HUES64 (cell line): ENCODE measurements around the gene DNAH9.

ENCODE experiments used
- H3K27ac ChIP-seq: 2 replicates; pipeline ENCODE4 v1.7.0; 2013; ENCODE audit warnings: low read depth, low read length, inconsistent platforms
- H3K27me3 ChIP-seq: 2 replicates; pipeline ENCODE4 v1.6.1; 2013; ENCODE audit warnings: mild to moderate bottlenecking, low read length; ENCODE audit not compliant: insufficient read depth
- H3K36me3 ChIP-seq: 2 replicates; pipeline ENCODE4 v1.6.1; 2013; ENCODE audit warnings: mild to moderate bottlenecking, low read length; ENCODE audit not compliant: insufficient read depth
- H3K4me1 ChIP-seq: 2 replicates; pipeline ENCODE4 v1.6.1; 2013; ENCODE audit warnings: mild to moderate bottlenecking, low read length, moderate library complexity; ENCODE audit not compliant: insufficient read depth
- H3K4me3 ChIP-seq: 2 replicates; pipeline ENCODE4 v1.5.1; 2013; ENCODE audit warnings: mild to moderate bottlenecking, low read length, moderate library complexity
- H3K9ac ChIP-seq: 2 replicates; pipeline ENCODE4 v1.6.1; 2013; ENCODE audit warnings: mild to moderate bottlenecking, low read depth, low read length
- H3K9me3 ChIP-seq: 2 replicates; pipeline ENCODE4 v1.6.1; 2013; ENCODE audit warnings: low read depth, low read length; ENCODE audit not compliant: insufficient read depth
- WGBS: fragments of 150-250, 120-280 bp; methylation state at CpG from one replicate; pipeline ENCODE4 v1.1.7; 2013; ENCODE audit warnings: missing lambda C conversion rate; 5-methylcytosine and 5-hydroxymethylcytosine counted together

Gene DNAH9

GRCh38 chr17:11848330-11848729 lies 250.1 kb downstream of the DNAH9 start:
- Histone ChIP-seq H3K4me1 (peaks cover 4% of the 10 kb centered on the region), H3K36me3 (no peaks in the 10 kb centered on the region), H3K9me3 (no peaks in the 10 kb centered on the region), H3K4me3 (no peak overlapping the region), H3K9ac (no peak overlapping the region), H3K27ac (no peak overlapping the region), H3K27me3 (no peaks in the 10 kb centered on the region)
- 75% methylated on average over 2 of the region's 2 CpGs for WGBS

GRCh38 chr17:11852231-11852630 lies 254.0 kb downstream of the DNAH9 start:
- H3K27me3 ChIP-seq: no peaks in the 10 kb centered on the region
- peaks cover 23% of the 10 kb centered on the region for H3K4me1 ChIP-seq
- 81% methylated on average over 4 of the region's 4 CpGs for WGBS
- no peaks in the 10 kb centered on the region for H3K9me3 ChIP-seq
- H3K9ac ChIP-seq: no peak overlapping the region
- H3K36me3 ChIP-seq: no peaks in the 10 kb centered on the region
- no peak overlapping the region for H3K27ac ChIP-seq
- no peak overlapping the region for H3K4me3 ChIP-seq

DNA sequence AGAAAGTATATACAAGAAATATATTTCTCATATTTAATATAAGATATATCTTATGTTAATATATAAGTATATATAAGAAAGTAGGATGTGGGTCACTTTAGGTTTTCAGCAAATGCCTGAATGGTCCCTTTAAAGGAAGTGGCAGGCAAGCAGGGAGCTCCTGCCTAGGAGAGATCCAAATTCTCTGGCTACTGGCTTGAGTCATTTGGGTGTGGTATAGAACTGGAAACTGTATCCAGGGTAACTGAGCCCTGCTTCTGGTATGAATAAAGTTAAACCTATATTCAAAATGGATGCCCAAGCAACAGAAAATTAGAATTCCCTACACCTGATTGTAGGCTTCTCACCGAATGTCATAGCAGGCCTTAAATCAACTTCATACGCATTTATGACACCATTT lies 254.6 kb downstream of the DNAH9 start:
- Histone ChIP-seq H3K36me3 (no peaks in the 10 kb centered on the region), H3K9me3 (no peaks in the 10 kb centered on the region), H3K27ac (no peak overlapping the region), H3K4me1 (peaks cover 23% of the 10 kb centered on the region), H3K27me3 (no peaks in the 10 kb centered on the region), H3K9ac (no peak overlapping the region), H3K4me3 (no peak overlapping the region)
- whole genome bisulfite sequencing: 88% methylated on average over 2 of the region's 2 CpGs

DNA sequence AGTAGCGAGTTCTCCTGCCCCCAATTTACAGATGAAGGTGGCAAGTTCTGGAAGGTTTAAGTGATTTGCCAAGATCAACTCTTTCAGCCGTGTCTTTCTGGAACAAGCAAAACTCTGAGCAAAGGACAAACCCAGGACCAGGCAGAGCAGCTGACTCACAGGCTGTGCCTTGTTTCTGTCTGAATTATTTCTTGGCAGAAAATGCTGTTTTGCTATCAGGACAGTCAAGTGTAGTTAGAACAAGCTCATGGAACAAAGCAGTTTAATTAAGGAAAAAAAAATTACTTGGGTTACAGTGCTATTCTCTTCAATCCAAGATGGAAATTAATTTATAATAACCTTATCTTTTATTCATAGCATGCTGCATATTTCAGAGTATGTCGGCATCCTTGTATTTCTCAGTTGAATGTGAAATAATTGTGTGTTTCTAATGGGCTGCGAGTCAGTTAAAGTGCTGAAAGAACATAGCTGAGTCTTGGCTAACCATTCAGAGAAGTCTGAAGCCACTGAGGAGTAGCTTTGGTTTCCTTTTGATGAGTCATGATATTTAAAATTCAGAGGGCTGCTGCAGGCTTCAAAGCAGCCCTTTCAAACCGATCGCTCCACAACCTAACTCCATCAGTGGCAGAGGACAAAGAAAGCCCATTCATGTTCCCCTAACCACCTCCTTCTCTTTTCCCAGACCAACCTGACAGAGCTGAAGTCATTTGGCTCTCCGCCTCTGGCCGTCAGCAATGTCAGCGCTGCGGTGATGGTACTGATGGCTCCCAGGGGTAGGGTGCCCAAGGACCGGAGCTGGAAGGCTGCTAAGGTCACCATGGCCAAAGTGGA lies 255.3 kb downstream of the DNAH9 start:
- Histone ChIP-seq H3K9me3 (no peaks in the 10 kb centered on the region), H3K4me1 (peaks cover 23% of the 10 kb centered on the region), H3K9ac (no peak overlapping the region), H3K4me3 (no peak overlapping the region), H3K27me3 (no peaks in the 10 kb centered on the region), H3K27ac (peak overlapping the region; percentile 28; the same call in 1 of the 2 replicates), H3K36me3 (no peaks in the 10 kb centered on the region)
- 71% methylated on average over 11 of the region's 11 CpGs for WGBS

GRCh38 chr17:11855306-11855705 lies 257.0 kb downstream of the DNAH9 start:
- Histone ChIP-seq H3K9me3 (no peaks in the 10 kb centered on the region), H3K4me3 (no peak overlapping the region), H3K36me3 (no peaks in the 10 kb centered on the region), H3K9ac (no peak overlapping the region), H3K4me1 (peaks cover 23% of the 10 kb centered on the region), H3K27me3 (no peaks in the 10 kb centered on the region), H3K27ac (no peak overlapping the region)
- 72% methylated on average over 1 of the region's 1 CpG for WGBS

GRCh38 chr17:11857006-11857405 lies 258.7 kb downstream of the DNAH9 start:
- peaks cover 23% of the 10 kb centered on the region for H3K4me1 ChIP-seq
- no peak overlapping the region for H3K4me3 ChIP-seq
- no peaks in the 10 kb centered on the region for H3K36me3 ChIP-seq
- H3K27me3 ChIP-seq: no peaks in the 10 kb centered on the region
- H3K27ac ChIP-seq: no peak overlapping the region
- WGBS: 94% methylated on average over 4 of the region's 4 CpGs
- H3K9me3 ChIP-seq: no peaks in the 10 kb centered on the region
- no peak overlapping the region for H3K9ac ChIP-seq

- Histone ChIP-seq H3K4me1 (no peaks in the 10 kb centered on the region), H3K36me3 (no peaks in the 10 kb centered on the region), H3K9ac (no peak overlapping the region), H3K27ac (no peak overlapping the region), H3K4me3 (no peak overlapping the region), H3K27me3 (no peaks in the 10 kb centered on the region), H3K9me3 (peaks cover 27% of the 10 kb centered on the region)
- 88% methylated on average over 7 of the region's 8 CpGs for WGBS
These were observed 271.6 kb downstream of the DNAH9 start for GRCh38 chr17:11869680-11870394.

- no peaks in the 10 kb centered on the region for H3K27me3 ChIP-seq
- H3K4me1 ChIP-seq: no peaks in the 10 kb centered on the region
- no peaks in the 10 kb centered on the region for H3K36me3 ChIP-seq
- no peak overlapping the region for H3K4me3 ChIP-seq
- H3K27ac ChIP-seq: no peak overlapping the region
- H3K9me3 ChIP-seq: peaks cover 27% of the 10 kb centered on the region
- WGBS: 79% methylated on average over 10 of the region's 10 CpGs
- H3K9ac ChIP-seq: no peak overlapping the region
These were observed 273.5 kb downstream of the DNAH9 start for GRCh38 chr17:11871773-11872172.

DNA sequence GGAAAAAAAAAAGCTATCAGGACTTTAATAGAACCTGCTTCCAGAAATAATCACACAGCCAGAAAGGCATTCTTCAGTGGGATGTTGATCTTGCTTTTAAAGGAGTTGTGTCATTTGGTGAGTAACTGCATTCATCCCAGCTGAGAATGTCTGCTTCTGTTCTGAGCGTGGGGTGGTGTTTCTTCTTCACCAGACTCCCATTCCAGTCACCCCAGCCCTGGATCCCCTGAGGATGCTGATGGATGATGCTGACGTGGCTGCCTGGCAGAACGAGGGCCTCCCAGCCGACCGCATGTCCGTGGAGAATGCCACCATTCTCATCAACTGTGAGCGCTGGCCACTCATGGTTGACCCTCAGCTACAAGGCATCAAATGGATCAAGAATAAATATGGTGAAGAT lies 276.5 kb downstream of the DNAH9 start:
- Histone ChIP-seq H3K9me3 (peaks cover 2% of the 10 kb centered on the region; the same call in 1 of the 2 replicates), H3K27ac (no peak overlapping the region), H3K36me3 (no peaks in the 10 kb centered on the region), H3K9ac (no peak overlapping the region), H3K4me1 (no peaks in the 10 kb centered on the region), H3K27me3 (no peaks in the 10 kb centered on the region), H3K4me3 (no peak overlapping the region)
- WGBS: 90% methylated on average over 7 of the region's 7 CpGs

DNA sequence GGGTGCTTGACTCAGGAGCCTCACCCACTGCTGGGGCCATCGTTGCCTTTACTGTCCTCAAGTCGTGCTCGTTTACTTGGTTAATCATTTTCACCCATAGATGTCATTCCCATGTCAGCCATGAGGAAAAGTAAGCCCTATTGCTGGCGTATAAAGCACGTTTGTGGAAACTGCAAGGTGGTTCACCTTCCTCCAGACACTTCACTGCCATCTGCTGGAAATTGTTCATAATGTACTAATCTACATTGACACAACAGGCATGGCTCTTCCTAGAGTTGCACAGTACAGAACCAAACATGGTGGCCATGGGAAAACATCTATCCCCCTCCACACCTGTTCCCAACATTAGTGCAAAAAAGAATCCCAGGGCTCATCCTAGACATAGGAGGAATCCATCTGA lies 282.4 kb downstream of the DNAH9 start:
- Histone ChIP-seq H3K36me3 (no peaks in the 10 kb centered on the region), H3K9ac (no peak overlapping the region), H3K27ac (no peak overlapping the region), H3K9me3 (no peaks in the 10 kb centered on the region), H3K4me1 (no peaks in the 10 kb centered on the region), H3K27me3 (no peaks in the 10 kb centered on the region), H3K4me3 (no peak overlapping the region)
- 82% methylated on average over 5 of the region's 5 CpGs for WGBS

- H3K27ac ChIP-seq: no peak overlapping the region
- no peaks in the 10 kb centered on the region for H3K27me3 ChIP-seq
- no peaks in the 10 kb centered on the region for H3K36me3 ChIP-seq
- H3K4me1 ChIP-seq: no peaks in the 10 kb centered on the region
- H3K4me3 ChIP-seq: no peak overlapping the region
- no peak overlapping the region for H3K9ac ChIP-seq
- 90% methylated on average over 3 of the region's 3 CpGs for WGBS
- no peaks in the 10 kb centered on the region for H3K9me3 ChIP-seq
These were observed 284.4 kb downstream of the DNAH9 start for GRCh38 chr17:11882716-11883115.
